Lung (tissue), 12 donors: ENCODE data around the gene CCNYL1. TPM values are rescaled to one million over a fixed set of nuclear protein-coding genes. Genes with fewer than 3 reads are reported as not detected.

ENCODE experiments used
- ATAC-seq: fragments of 200-7000 bp; cut with Tn5 transposase; one replicate; pipeline ENCODE4 v1.9.1; 2020; ENCODE audit warnings: moderate number of reproducible peaks; ENCODE audit not compliant: insufficient read depth, low FRiP score
- DNase-seq, 3 donors: peaks; one replicate each; pipeline ENCODE4 v3.0.0-alpha.2; 2013 to 2017
- H3K27ac ChIP-seq, 2 donors: one replicate each; pipeline ENCODE4 v1.5.1; 2013; ENCODE audit warnings: mild to moderate bottlenecking in 2 of 2, moderate library complexity in 2 of 2, control low read depth in 1 of 2, inconsistent platforms in 1 of 2, low read depth in 1 of 2, low read length in 1 of 2
- H3K27me3 ChIP-seq, 3 donors: one replicate each; pipeline ENCODE4 v1.5.1; 2013; ENCODE audit warnings: low read length in 2 of 3; ENCODE audit not compliant: control insufficient read depth in 3 of 3, insufficient read depth in 3 of 3
- H3K36me3 ChIP-seq, 4 donors: one replicate each; pipeline ENCODE4 v1.5.1; 2013; ENCODE audit warnings: low read length in 4 of 4, mild to moderate bottlenecking in 1 of 4, moderate library complexity in 1 of 4; ENCODE audit not compliant: control insufficient read depth in 4 of 4, insufficient read depth in 4 of 4
- H3K4me1 ChIP-seq, 5 donors: one replicate each; pipeline ENCODE4 v1.5.1; 2013; ENCODE audit warnings: low read length in 5 of 5, mild to moderate bottlenecking in 2 of 5, moderate library complexity in 1 of 5; ENCODE audit not compliant: control insufficient read depth in 5 of 5, insufficient read depth in 5 of 5
- H3K4me3 ChIP-seq: one replicate; pipeline ENCODE4 v1.5.1; 2013; ENCODE audit warnings: mild to moderate bottlenecking, control low read depth, moderate library complexity
- H3K9ac ChIP-seq, 2 donors: one replicate each; pipeline ENCODE4 v1.5.1; 2013; ENCODE audit warnings: low read length in 2 of 2, control low read depth in 1 of 2; ENCODE audit not compliant: insufficient read depth in 1 of 2
- H3K9me3 ChIP-seq, 4 donors: one replicate each; pipeline ENCODE4 v1.5.1; 2013; ENCODE audit warnings: low read length in 3 of 4, mild to moderate bottlenecking in 1 of 4, moderate library complexity in 1 of 4; ENCODE audit not compliant: control insufficient read depth in 4 of 4, insufficient read depth in 3 of 4
- WGBS, 2 donors: extraction: QIAGEN DNeasy Blood & Tissue Kit; methylation state at CpG; one replicate each; pipeline ENCODE4 v1.1.7; 2013; 5-methylcytosine and 5-hydroxymethylcytosine counted together
- polyA plus RNA-seq, 2 donors: library from polyadenylated mRNA; stranded (reverse); fragments of 200-250 nt; gene quantifications; one replicate each; pipeline ENCODE4 v1.2.1, GENCODE V29; 2013
- total RNA-seq, 2 donors: library from RNA; depleted of rRNA in 1 of 2; stranded (reverse); fragments of >200 nt in 1 of 2; gene quantifications; one replicate each; pipeline ENCODE4 v1.2.1, GENCODE V29; 2014 to 2021
- TF ChIP-seq, protein P1 (sequence below): IDR thresholded peaks from 2 replicates; pipeline ENCODE4 v1.5.1; 2012; ENCODE audit warnings: mild to moderate bottlenecking; ENCODE audit errors: control extremely low read depth, extremely low read depth
- donor health status: control.
- donor health status: control.
- donor health status: Bipolar disorder and iron deficiency.
- donor health status: healthy.
- donor health status: DM: yes; HTN: yes; CAD: no.

CCNYL1 gene
- total and polyA plus RNA-seq, 4 donors = 11.1 to 25.1 (median 12.7) TPM

DNA sequence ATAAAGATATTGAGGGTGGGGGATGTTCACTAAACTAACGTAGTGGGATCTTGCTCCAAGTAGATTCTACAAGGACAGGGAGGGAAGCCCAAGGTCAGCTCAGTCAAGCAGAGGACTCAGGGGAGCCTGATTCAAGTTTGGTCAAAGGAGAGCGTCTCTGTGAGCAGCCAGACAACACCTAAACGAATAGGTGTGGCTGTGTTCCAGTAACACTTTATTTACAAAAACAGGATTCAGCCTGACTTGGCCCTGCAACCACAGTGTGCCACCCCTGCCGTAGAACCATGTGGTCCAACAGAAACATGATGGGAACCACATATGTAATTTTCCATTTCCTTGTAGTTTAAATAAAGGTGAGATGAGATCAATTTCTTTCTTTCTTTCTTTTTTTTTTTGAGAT, 76.4 kb downstream of the CCNYL1 start:
- Histone ChIP-seq H3K4me1 (peaks cover 0 to 1% (median 0%) of the 10 kb centered on the region in 5 donors), H3K4me3 (no peak overlapping the region), H3K9me3 (no peaks in the 10 kb centered on the region), H3K36me3 (no peaks in the 10 kb centered on the region), H3K27me3 (no peaks in the 10 kb centered on the region), H3K27ac (no peak overlapping the region), H3K9ac (no peak overlapping the region)
- DNase-seq = no peak
- TF ChIP-seq, protein P1, sequence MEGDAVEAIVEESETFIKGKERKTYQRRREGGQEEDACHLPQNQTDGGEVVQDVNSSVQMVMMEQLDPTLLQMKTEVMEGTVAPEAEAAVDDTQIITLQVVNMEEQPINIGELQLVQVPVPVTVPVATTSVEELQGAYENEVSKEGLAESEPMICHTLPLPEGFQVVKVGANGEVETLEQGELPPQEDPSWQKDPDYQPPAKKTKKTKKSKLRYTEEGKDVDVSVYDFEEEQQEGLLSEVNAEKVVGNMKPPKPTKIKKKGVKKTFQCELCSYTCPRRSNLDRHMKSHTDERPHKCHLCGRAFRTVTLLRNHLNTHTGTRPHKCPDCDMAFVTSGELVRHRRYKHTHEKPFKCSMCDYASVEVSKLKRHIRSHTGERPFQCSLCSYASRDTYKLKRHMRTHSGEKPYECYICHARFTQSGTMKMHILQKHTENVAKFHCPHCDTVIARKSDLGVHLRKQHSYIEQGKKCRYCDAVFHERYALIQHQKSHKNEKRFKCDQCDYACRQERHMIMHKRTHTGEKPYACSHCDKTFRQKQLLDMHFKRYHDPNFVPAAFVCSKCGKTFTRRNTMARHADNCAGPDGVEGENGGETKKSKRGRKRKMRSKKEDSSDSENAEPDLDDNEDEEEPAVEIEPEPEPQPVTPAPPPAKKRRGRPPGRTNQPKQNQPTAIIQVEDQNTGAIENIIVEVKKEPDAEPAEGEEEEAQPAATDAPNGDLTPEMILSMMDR = no peak
- 73 to 83% methylated on average over 4 of the region's 4 CpGs for WGBS, 2 donors
- ATAC-seq = no peak

DNA sequence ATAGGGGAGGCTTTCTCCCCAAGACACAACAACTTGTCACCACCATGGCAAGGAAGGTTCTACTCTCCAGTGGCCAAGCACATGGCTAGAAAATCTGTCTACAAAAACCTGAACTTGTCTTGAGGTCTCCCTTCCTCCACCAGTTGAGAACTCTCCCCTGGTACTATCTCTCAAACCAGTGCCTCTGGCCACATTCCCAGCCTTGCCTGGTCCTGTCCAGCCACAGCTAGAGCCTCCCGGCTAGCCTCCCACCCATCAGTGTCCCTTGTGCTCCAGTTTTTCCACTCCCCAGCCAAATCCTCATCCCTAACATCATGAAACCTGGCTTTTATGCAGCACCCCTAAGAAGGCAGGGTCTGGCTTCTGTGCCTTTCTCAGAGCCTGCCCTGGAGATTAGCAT, 79.5 kb downstream of the CCNYL1 start:
- Histone ChIP-seq H3K9ac (no peak overlapping the region), H3K4me3 (no peak overlapping the region), H3K9me3 (no peaks in the 10 kb centered on the region), H3K36me3 (no peaks in the 10 kb centered on the region), H3K27me3 (no peaks in the 10 kb centered on the region), H3K4me1 (peaks cover 0 to 1% (median 0%) of the 10 kb centered on the region in 5 donors), H3K27ac (no peak overlapping the region)
- 84 to 100% methylated on average over 1 of the region's 1 CpG for WGBS, 2 donors
- TF ChIP-seq, protein P1 = no peak
- DNase-seq (no peak), ATAC-seq (no peak)

DNA sequence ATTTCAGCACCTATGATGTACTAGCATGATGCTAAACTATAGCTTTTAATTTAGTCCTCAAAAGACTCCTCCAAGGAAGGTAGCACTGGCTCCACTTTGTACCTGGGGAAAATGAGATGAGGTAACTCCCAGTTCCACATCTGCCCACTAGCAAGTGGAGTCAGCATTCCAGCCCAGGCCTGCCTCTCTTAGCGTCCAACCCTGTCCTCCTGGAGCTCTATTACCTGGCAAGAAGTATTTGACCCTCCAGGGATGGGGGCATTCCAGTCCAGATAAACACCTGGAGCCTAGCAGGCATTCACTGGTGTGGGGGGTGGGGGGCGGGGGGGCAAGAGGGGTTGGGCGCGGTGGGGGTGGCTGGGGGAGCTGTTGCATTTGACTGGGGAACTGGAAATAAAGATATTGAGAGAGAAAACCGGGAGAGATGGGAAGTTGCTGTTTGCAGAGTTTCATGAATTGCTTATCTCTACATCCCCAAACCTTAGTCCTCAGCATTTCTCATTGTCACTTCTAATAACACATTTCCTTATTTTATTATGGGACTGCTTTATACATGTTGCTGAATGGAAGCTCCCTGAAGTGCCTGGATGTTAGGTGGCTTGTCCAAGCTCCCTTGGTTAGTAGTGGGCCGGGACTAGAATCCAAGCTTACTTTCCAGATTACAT, 80.3 kb downstream of the CCNYL1 start:
- H3K4me3 ChIP-seq = no peak overlapping the region
- H3K27me3 ChIP-seq = no peaks in the 10 kb centered on the region
- no peak for ATAC-seq
- no peak overlapping the region for H3K27ac ChIP-seq
- H3K36me3 ChIP-seq = no peaks in the 10 kb centered on the region
- no peaks in the 10 kb centered on the region for H3K9me3 ChIP-seq
- H3K9ac ChIP-seq = no peak overlapping the region
- 36 to 56% methylated on average over 5 to 6 of the region's 6 CpGs for WGBS, 2 donors
- TF ChIP-seq, protein P1 = no peak
- peaks cover 0 to 6% (median 1%) of the 10 kb centered on the region in 5 donors for H3K4me1 ChIP-seq
- DNase-seq = peak in 1 of 3 donors; percentile 28
